Activated B cell treated with CpG ODN at 0.5 μM for 24 hours (primary cell): ENCODE results near the gene MALT1. TPM values are rescaled to one million over a fixed set of nuclear protein-coding genes. Genes with fewer than 3 reads are reported as not detected.

Source experiments
- ATAC-seq: fragments of 200-7000 bp; cut with Tn5 transposase; one replicate; pipeline ENCODE4 v1.10.0; 2021; ENCODE audit warnings: low read depth, mild to moderate bottlenecking, moderate library complexity
- CTCF ChIA-PET: fragments of 350-600 bp; sonication (Branson Sonifier 250); formaldehyde crosslinking; loops from one replicate; lab custom pipeline; 2021; ENCODE audit warnings: antibody characterized with exemption; lab: Charles Lee
- POLR2A ChIA-PET: fragments of 350-600 bp; sonication (Branson Sonifier 250); formaldehyde crosslinking; loops from one replicate; lab custom pipeline; 2021; ENCODE audit warnings: antibody characterized with exemption; lab: Charles Lee
- DNase-seq: peaks from one replicate; pipeline ENCODE4 v3.0.0; 2022
- H3K27ac Mint-ChIP-seq: one replicate; pipeline ENCODE4 v1.8.0; 2020; ENCODE audit warnings: mixed read lengths
- H3K27me3 Mint-ChIP-seq: one replicate; pipeline ENCODE4 v1.8.0; 2021; ENCODE audit warnings: mixed read lengths
- H3K36me3 Mint-ChIP-seq: one replicate; pipeline ENCODE4 v1.8.0; 2021; ENCODE audit warnings: low read depth, mixed read lengths
- H3K4me1 Mint-ChIP-seq: one replicate; pipeline ENCODE4 v1.8.0; 2021; ENCODE audit warnings: mixed read lengths
- H3K4me3 Mint-ChIP-seq: one replicate; pipeline ENCODE4 v1.8.0; 2020; ENCODE audit warnings: mild to moderate bottlenecking, mixed read lengths
- H3K9me3 Mint-ChIP-seq: one replicate; pipeline ENCODE4 v1.8.0; 2020; ENCODE audit warnings: mixed read lengths
- CTCF ChIP-seq: fragments of 200-600 bp; IDR thresholded peaks from one replicate; pipeline ENCODE4 v1.8.0; 2022; ENCODE audit warnings: antibody characterized with exemption, mild to moderate bottlenecking
- intact Hi-C: fragments of 100-400 bp; cut with micrococcal nuclease; formaldehyde crosslinking; loops from one replicate; pipeline ENCODE4 v1.15.1; 2024
- total RNA-seq: library from RNA; stranded (reverse); gene quantifications from 2 replicates; pipeline ENCODE4 v1.2.3, GENCODE V29; 2022

Gene MALT1
- total RNA-seq, 1 donor from 2014 or later, result 75.6 TPM

- intact Hi-C loops, result no loop called here
- ATAC-seq (no peak), DNase-seq (no peak)
- ChIA-PET CTCF (interaction anchor here (1.8 kb wide), 1 partner anchor 11 kb away, joined by 5 read pairs; the partner anchor contains the start of gene MALT1), POLR2A (no interaction called here)
- no peaks in the 10 kb centered on the region for H3K9me3 Mint-ChIP-seq
- H3K27ac Mint-ChIP-seq, result no peak overlapping the region
- H3K4me1 Mint-ChIP-seq, result peaks cover 34% of the 10 kb centered on the region
- peaks cover 69% of the 10 kb centered on the region for H3K36me3 Mint-ChIP-seq
- TF ChIP-seq CTCF, result no peak
- H3K4me3 Mint-ChIP-seq, result no peak overlapping the region
- H3K27me3 Mint-ChIP-seq, result no peaks in the 10 kb centered on the region
These were observed 11.3 kb downstream of the MALT1 start for GRCh38 chr18:58682429-58683069.

GRCh38 chr18:58687871-58688308 is 16.6 kb downstream of the MALT1 start:
- TF ChIP-seq CTCF, result no peak
- ChIA-PET POLR2A (interaction anchor here (0.6 to 3.2 kb wide), 4 partner anchors 13 to 48 kb away, joined by 3 to 12 read pairs (median 6); partner anchors contain the start of gene MALT1), CTCF (interaction anchor here (0.6 to 1.6 kb wide), 3 partner anchors 29 to 159 kb away, joined by 3 read pairs; no protein-coding TSS in a partner anchor)
- Mint-ChIP-seq H3K4me3 (peak overlapping the region; percentile 50), H3K27ac (peak overlapping the region; percentile 75), H3K36me3 (peaks cover 79% of the 10 kb centered on the region), H3K4me1 (peaks cover 34% of the 10 kb centered on the region), H3K9me3 (no peaks in the 10 kb centered on the region), H3K27me3 (no peaks in the 10 kb centered on the region)
- intact Hi-C loops, result no loop called here
- ATAC-seq, result peak; percentile 42
- no peak for DNase-seq

GRCh38 chr18:58690259-58690658 is 19.0 kb downstream of the MALT1 start:
- H3K4me3 Mint-ChIP-seq, result no peak overlapping the region
- ATAC-seq (no peak), DNase-seq (no peak)
- intact Hi-C loops, result no loop called here
- H3K9me3 Mint-ChIP-seq, result no peaks in the 10 kb centered on the region
- H3K27me3 Mint-ChIP-seq, result no peaks in the 10 kb centered on the region
- TF ChIP-seq CTCF, result no peak
- no peak overlapping the region for H3K27ac Mint-ChIP-seq
- POLR2A ChIA-PET, result interaction anchor here (1.8 kb wide), 1 partner anchor 19 kb away, joined by 4 read pairs; the partner anchor contains the start of gene MALT1
- peaks cover 39% of the 10 kb centered on the region for H3K4me1 Mint-ChIP-seq
- CTCF ChIA-PET, result interaction anchor here (1.0 to 1.5 kb wide), 2 partner anchors 20 to 194 kb away, joined by 3 read pairs; no protein-coding TSS in a partner anchor
- H3K36me3 Mint-ChIP-seq, result peaks cover 74% of the 10 kb centered on the region

GRCh38 chr18:58691256-58691655 is 20.0 kb downstream of the MALT1 start:
- H3K9me3 Mint-ChIP-seq, result no peaks in the 10 kb centered on the region
- ATAC-seq (no peak), DNase-seq (no peak)
- no peaks in the 10 kb centered on the region for H3K27me3 Mint-ChIP-seq
- CTCF ChIA-PET, result no interaction called here
- POLR2A ChIA-PET, result interaction anchor here (0.7 to 1.8 kb wide), 2 partner anchors 20 to 165 kb away, joined by 4 to 11 read pairs; partner anchors contain the start of gene MALT1
- intact Hi-C loops, result no loop called here
- H3K36me3 Mint-ChIP-seq, result peaks cover 73% of the 10 kb centered on the region
- H3K27ac Mint-ChIP-seq, result no peak overlapping the region
- H3K4me3 Mint-ChIP-seq, result no peak overlapping the region
- peaks cover 41% of the 10 kb centered on the region for H3K4me1 Mint-ChIP-seq
- no peak for TF ChIP-seq CTCF
